Type B pancreatic cell (in vitro differentiated cells): ENCODE data around the gene PTDSS2. TPM values are rescaled to one million over a fixed set of nuclear protein-coding genes. Genes with fewer than 3 reads are reported as not detected.

Experiments used
- DNase-seq: peaks from one replicate; pipeline ENCODE4 v3.0.0; 2021; ENCODE audit warnings: mixed read lengths; ENCODE audit not compliant: unreplicated experiment; ENCODE audit errors: extremely low spot score
- H3K27ac Mint-ChIP-seq: 2 replicates; pipeline ENCODE4 v1.8.0; 2021; ENCODE audit warnings: mild to moderate bottlenecking, mixed read lengths
- H3K27me3 Mint-ChIP-seq: 2 replicates; pipeline ENCODE4 v1.8.0; 2021; ENCODE audit warnings: mixed read lengths
- H3K36me3 Mint-ChIP-seq: 2 replicates; pipeline ENCODE4 v1.8.0; 2021; ENCODE audit warnings: mixed read lengths
- H3K4me1 Mint-ChIP-seq: one replicate; pipeline ENCODE4 v1.8.0; 2021; ENCODE audit warnings: mixed read lengths; ENCODE audit not compliant: unreplicated experiment
- H3K4me3 Mint-ChIP-seq: 2 replicates; pipeline ENCODE4 v1.8.0; 2021; ENCODE audit warnings: mild to moderate bottlenecking, mixed read lengths
- H3K9me3 Mint-ChIP-seq: 2 replicates; pipeline ENCODE4 v1.8.0; 2021; ENCODE audit warnings: mixed read lengths
- CTCF ChIP-seq: fragments of 200-600 bp; sonication (generic); conservative IDR thresholded peaks from 2 replicates; pipeline ENCODE4 v1.5.0; 2021; ENCODE audit warnings: antibody characterized with exemption, mild to moderate bottlenecking
- total RNA-seq: library from RNA; stranded (reverse); gene quantifications from 2 replicates; pipeline ENCODE4 v1.2.1, GENCODE V29; 2021; ENCODE audit warnings: low replicate concordance

Gene PTDSS2
- total RNA-seq, 1 donor from 2014 or later, result 46.9 TPM

DNA sequence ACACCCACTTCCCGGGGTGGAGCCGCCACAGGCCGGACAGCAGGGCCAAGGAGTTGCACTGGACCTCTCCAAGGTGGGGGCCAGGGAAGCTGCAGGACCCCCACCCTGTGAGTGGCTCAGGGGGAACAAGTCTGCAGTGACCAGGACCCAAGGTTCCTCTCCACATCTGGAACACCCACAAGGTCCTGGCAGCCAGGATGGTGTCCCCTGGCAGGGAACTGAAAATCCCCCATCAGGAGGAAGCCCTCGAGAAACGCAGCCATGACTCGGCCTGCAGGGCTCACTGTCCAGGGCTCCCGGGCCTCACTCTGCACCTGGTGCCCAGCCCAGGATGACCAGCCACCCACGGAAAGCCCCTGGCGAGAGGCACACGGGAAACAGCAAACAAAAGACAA lies 45.5 kb downstream of the PTDSS2 start:
- TF ChIP-seq CTCF, result no peak

DNA sequence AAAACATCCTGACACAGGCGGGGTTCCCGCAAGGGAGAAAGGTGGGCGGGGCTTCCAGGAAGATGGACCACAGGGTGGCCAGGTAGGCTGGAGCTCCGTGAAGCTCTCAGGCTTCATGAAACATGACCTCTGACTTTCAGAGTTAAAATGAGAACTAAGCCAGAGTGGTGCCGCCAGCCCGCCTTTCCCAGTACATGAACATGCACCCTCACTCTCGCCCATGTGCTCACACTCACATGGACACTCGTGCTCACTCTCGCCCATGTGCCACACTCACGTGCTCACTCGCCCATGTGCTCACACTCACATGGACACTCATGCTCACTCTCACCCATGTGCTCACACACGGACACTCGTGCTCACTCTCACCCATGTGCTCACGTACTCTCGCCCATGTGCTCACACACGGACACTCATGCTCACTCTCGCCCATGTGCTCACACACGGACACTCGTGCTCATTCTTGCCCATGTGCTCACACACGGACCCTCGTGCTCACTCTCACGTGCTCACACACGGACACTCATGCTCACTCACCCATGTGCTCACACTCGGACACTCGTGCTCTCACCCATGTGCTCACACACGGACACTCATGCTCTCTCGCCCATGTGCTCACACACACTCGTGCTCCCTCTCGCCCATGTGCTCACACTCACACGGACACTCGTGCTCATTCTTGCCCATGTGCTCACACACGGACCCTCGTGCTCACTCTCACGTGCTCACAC lies 46.9 kb downstream of the PTDSS2 start:
- Mint-ChIP-seq H3K9me3 (no peaks in the 10 kb centered on the region), H3K4me3 (no peak overlapping the region), H3K4me1 (no peaks in the 10 kb centered on the region), H3K27ac (no peak overlapping the region), H3K36me3 (peaks cover 24% of the 10 kb centered on the region), H3K27me3 (no peaks in the 10 kb centered on the region)
- DNase-seq, result no peak
- TF ChIP-seq CTCF, result no peak

More for the DNA sequence above, 45.5 kb downstream of the PTDSS2 start:
- H3K4me1 Mint-ChIP-seq, result no peaks in the 10 kb centered on the region
- peaks cover 24% of the 10 kb centered on the region for H3K36me3 Mint-ChIP-seq
- no peaks in the 10 kb centered on the region for H3K9me3 Mint-ChIP-seq
- H3K4me3 Mint-ChIP-seq, result no peak overlapping the region
- DNase-seq, result no peak
- H3K27ac Mint-ChIP-seq, result peak overlapping the region; percentile 60
- no peaks in the 10 kb centered on the region for H3K27me3 Mint-ChIP-seq

DNA sequence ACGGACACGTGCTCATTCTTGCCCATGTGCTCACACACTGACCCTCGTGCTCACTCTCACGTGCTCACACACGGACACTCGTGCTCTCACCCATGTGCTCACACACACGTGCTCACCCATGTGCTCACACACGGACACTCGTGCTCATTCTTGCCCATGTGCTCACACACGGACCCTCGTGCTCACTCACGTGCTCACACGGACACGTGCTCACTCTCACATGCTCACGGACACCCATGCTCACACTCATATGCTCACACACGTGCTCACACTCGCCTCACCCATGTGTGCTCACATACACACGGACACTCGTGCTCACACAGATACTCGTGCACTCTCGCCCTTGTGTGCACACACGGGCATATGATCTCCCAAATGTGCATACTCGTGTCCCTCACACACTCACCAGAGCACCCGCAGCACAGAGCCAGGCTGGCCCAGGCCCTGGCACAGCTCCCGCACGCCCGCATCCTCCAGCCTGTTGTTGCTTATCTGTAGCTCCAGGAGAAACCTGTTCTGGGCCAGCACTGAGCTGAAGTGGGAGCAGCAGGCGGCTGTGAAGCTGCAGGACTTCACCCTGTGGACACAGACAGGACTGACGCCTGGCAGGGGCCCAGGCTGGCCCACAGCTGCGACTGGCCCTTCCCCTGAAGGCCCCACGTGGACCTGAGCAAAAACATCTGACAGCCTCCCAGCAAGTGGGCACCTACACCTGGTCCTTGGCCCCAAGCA lies 47.7 kb downstream of the PTDSS2 start:
- H3K27ac Mint-ChIP-seq, result no peak overlapping the region
- no peaks in the 10 kb centered on the region for H3K4me1 Mint-ChIP-seq
- H3K36me3 Mint-ChIP-seq, result peaks cover 24% of the 10 kb centered on the region
- TF ChIP-seq CTCF, result no peak
- no peak for DNase-seq
- no peaks in the 10 kb centered on the region for H3K27me3 Mint-ChIP-seq
- H3K4me3 Mint-ChIP-seq, result no peak overlapping the region
- no peaks in the 10 kb centered on the region for H3K9me3 Mint-ChIP-seq

- no peak for TF ChIP-seq CTCF
- Mint-ChIP-seq H3K9me3 (no peaks in the 10 kb centered on the region), H3K27ac (no peak overlapping the region), H3K27me3 (no peaks in the 10 kb centered on the region), H3K4me3 (no peak overlapping the region), H3K4me1 (no peaks in the 10 kb centered on the region), H3K36me3 (peaks cover 24% of the 10 kb centered on the region)
- no peak for DNase-seq
Measured at GRCh38 chr11:498297-499181, 48.5 kb downstream of the PTDSS2 start.

DNA sequence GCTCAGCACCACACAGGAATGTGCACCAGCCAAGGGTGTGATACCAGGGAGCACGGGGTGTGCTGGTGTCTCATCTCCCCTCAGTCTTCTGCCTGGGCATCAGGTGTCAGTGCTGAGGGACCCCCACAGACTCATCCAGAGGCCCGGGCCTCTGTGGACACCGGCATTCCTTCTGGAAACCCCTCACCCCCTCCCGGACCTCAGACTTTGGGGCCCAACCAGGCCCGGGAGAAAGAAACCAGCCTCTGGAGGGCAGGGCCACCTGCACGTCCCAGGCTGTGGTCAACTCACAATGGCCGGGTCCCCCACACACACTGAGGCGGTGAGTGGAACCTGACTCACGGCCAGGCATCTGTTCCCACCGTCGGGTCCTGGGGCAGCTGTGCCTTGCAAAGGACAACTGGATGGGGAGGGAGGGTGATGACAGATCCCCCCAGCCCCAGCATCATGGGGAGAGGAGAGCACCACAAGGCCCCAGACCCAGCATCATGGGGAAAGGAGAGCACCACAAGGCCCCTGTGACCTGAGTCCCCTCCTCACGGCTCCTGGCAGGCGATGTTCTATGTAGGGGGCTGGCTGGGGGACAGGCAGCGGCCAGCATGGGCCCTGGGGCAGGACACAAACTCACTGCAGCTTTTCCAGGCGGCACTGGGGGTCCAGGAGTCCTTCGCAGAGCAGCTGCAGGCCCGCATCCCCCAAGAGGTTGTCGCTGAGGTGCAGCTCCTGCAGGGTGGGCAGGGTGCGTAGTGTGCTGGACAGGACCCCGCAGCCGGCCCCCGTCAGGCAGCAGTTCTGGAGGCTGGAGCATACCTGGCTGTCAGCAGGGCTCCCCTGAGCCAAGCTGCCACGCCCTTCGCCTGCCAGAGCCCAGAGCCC lies 49.4 kb downstream of the PTDSS2 start:
- no peaks in the 10 kb centered on the region for H3K9me3 Mint-ChIP-seq
- no peaks in the 10 kb centered on the region for H3K4me1 Mint-ChIP-seq
- TF ChIP-seq CTCF, result no peak
- H3K27me3 Mint-ChIP-seq, result no peaks in the 10 kb centered on the region
- no peak for DNase-seq
- no peak overlapping the region for H3K27ac Mint-ChIP-seq
- H3K4me3 Mint-ChIP-seq, result no peak overlapping the region
- H3K36me3 Mint-ChIP-seq, result peaks cover 24% of the 10 kb centered on the region
